Body of pancreas (tissue), 4 donors: ENCODE data around the gene PLAAT4.

ENCODE experiments used
- POLR2A ChIP-seq, 3 donors: fragments of 450-650 bp; IDR thresholded peaks; one replicate each; pipeline ENCODE4 v1.6.1; 2016; ENCODE audit warnings: antibody characterized with exemption in 3 of 3, mild to moderate bottlenecking in 2 of 3
- TF ChIP-seq, protein P1 (sequence below), 7 experiments: fragments of 450-650 bp in 4 of 7; fragments of 200-600 bp in 3 of 7; sonication (generic) in 3 of 7; IDR thresholded peaks; one replicate each; pipeline ENCODE4 v1.5.1; 2016 to 2019; ENCODE audit warnings: antibody characterized with exemption in 7 of 7

DNA sequence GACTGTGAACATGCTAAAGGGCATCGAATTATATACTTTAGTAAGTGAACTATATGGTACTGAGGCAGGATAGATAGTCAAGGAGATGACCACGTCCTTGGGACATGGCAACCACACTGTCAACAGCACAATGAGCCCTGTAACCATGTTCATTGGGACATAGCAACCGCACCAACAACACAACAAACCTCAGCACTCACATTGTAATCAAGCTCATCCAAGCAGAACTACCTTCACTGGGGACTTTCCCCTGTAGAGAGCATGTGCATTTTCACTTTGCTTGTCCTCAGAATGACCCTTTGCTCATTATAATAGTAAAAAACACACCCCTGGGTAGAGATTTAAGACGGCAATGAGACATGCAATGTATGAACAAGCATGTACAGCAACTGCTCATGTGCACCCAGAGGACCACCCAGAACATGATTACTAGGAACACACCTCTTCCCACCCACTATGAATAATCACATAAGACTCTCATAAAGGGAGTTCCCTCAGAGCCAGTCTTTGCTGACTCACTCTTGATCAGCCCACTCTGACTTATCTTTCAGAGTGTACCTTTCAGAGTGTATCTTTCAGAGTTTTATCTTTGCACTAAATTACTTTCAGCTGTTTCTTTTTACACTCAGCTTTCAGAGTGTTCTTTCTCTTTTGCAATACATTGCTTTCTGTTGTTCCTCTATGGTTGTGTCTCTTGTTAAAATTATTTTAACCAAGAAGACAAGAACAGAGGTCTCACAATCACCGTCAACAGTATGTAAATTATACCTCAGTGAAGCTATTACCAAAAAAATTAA, 30.6 kb downstream of the PLAAT4 start:
- TF ChIP-seq, protein P1, sequence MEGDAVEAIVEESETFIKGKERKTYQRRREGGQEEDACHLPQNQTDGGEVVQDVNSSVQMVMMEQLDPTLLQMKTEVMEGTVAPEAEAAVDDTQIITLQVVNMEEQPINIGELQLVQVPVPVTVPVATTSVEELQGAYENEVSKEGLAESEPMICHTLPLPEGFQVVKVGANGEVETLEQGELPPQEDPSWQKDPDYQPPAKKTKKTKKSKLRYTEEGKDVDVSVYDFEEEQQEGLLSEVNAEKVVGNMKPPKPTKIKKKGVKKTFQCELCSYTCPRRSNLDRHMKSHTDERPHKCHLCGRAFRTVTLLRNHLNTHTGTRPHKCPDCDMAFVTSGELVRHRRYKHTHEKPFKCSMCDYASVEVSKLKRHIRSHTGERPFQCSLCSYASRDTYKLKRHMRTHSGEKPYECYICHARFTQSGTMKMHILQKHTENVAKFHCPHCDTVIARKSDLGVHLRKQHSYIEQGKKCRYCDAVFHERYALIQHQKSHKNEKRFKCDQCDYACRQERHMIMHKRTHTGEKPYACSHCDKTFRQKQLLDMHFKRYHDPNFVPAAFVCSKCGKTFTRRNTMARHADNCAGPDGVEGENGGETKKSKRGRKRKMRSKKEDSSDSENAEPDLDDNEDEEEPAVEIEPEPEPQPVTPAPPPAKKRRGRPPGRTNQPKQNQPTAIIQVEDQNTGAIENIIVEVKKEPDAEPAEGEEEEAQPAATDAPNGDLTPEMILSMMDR (IDR thresholded peaks at IDR 0.05), result no peak
- TF ChIP-seq POLR2A (IDR thresholded peaks at IDR 0.05), result no peak
